Measurements from ENCODE around the gene MDGA2. TPM values are rescaled to one million over a fixed set of nuclear protein-coding genes. Genes with fewer than 3 reads are reported as not detected.

Gene MDGA2
- total RNA-seq, 1 experiment from 2014 or later: not detected

- no peak for TF ChIP-seq CTCF (IDR thresholded peaks at IDR 0.05 in 2 of 3, conservative IDR thresholded peaks at IDR 0.05 in 1 of 3; ENCODE audit: borderline replicate concordance in 1 of 3, insufficient read depth in 1 of 3, low read depth in 2 of 3, low read length in 2 of 3)
- TF ChIP-seq JUND (IDR thresholded peaks at IDR 0.05): no peak
- no peak for TF ChIP-seq YY1 (IDR thresholded peaks at IDR 0.05; ENCODE audit: extremely low read depth, insufficient replicate concordance, low read depth, low read length)
Observed at GRCh38 chr14:47676315-47676617, 861 bp upstream of the MDGA2 start (continued).

DNA sequence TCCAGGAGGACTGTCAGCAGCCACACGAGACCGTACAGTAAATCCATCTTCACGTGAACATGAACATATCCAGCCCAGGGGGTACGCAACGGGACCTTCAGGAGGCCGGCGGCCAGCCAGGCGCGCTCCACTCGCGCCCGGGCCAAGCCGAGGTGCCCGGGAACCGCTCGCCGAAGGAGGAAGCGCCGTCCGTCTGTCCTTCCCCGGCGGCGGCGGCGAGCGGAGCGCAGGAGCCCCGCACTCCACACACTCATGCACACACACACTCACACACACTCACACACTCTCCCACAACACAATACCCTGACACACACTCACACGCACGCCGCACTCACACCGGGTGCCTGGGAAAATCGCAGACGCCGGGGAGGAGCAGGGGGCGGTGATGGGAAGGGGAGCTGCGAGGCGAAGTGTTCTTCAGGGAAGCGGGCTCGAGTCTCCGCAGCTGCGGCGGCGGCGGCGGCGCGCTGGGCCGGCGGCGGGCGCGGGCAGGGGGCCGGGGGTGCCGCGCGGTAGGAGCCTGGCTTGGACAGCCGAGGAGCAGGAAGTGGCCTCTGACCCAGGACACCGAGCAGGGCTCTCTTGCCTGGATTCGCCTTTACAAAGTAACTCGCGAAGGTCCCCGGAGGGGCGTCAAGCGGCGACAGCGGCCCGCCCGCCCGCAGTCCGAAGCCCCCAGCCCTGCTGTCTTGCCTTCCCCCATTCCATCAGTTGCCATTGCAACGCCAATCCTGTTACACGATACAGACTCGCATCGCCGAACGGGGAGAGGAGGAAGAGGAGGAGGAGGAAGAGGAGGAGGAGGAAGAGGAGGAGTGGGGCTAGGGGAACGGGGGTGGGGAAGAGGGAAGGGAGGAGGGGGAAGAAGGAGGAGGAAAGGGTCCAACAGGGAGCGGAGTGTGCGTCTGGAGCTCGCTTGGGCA lies 601 bp downstream of the MDGA2 start:
- Histone ChIP-seq H3K9me2 (ENCODE audit: insufficient read depth) (no peaks in the 10 kb centered on the region), H3K9me3 (ENCODE audit: control insufficient read depth in 1 of 2, insufficient read depth in 1 of 2, low read depth in 1 of 2, low read length in 2 of 2) (no peaks in the 10 kb centered on the region), H4K20me1 (ENCODE audit: insufficient read depth) (no peaks in the 10 kb centered on the region), H3K4me2 (ENCODE audit: low read length) (no peak overlapping the region), H3K27ac (ENCODE audit: low read depth, low read length) (no peak overlapping the region), H3K79me2 (ENCODE audit: insufficient read depth, low read length) (no peaks in the 10 kb centered on the region), H3K36me3 (ENCODE audit: control insufficient read depth in 1 of 2, insufficient read depth in 2 of 2, low read length in 2 of 2) (no peaks in the 10 kb centered on the region), H3K4me1 (ENCODE audit: control insufficient read depth in 1 of 2, insufficient read depth in 2 of 2, low read length in 2 of 2) (no peaks in the 10 kb centered on the region), H2AFZ (ENCODE audit: low read depth, low read length, poor library complexity, severe bottlenecking) (no peak overlapping the region), H3K9ac (ENCODE audit: low read length) (no peak overlapping the region), H3K27me3 (ENCODE audit: insufficient read depth, low read length) (no peaks in the 10 kb centered on the region), H3K4me3 (replicated peaks in 1 of 2; ENCODE audit: low read depth in 1 of 2, low read length in 2 of 2) (no peak overlapping the region)
- RAD21 ChIA-PET (ENCODE audit: low non-redundant PET in 1 of 2, low total read pairs in 2 of 2, uncharacterized antibody in 2 of 2, unreplicated experiment in 2 of 2): no interaction called here
- no TSS peak for BruUV-seq (replicated peaks)
- POLR2A ChIA-PET: no interaction called here
- no peak for ATAC-seq
- CTCF ChIA-PET: no interaction called here
- DNase-seq (ENCODE audit: low read depth, low spot score): no peak
- TF ChIP-seq, protein P1, sequence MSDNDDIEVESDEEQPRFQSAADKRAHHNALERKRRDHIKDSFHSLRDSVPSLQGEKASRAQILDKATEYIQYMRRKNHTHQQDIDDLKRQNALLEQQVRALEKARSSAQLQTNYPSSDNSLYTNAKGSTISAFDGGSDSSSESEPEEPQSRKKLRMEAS (IDR thresholded peaks at IDR 0.05): no peak
- no peak for TF ChIP-seq SIN3A (IDR thresholded peaks at IDR 0.05; ENCODE audit: low read depth)
- intact Hi-C loops (cut with micrococcal nuclease): no loop called here
